ENCODE data around the gene L3MBTL4. TPM values are rescaled to one million over a fixed set of nuclear protein-coding genes. Genes with fewer than 3 reads are reported as not detected.

L3MBTL4 gene
- polyA plus RNA-seq, 1 of the 3 experiments (the other 2 are of a cell fraction), result 0.02 TPM

GRCh38 chr18:5961097-5961827, 453.4 kb downstream of the L3MBTL4 start (continued):
- TF ChIP-seq, protein P1, sequence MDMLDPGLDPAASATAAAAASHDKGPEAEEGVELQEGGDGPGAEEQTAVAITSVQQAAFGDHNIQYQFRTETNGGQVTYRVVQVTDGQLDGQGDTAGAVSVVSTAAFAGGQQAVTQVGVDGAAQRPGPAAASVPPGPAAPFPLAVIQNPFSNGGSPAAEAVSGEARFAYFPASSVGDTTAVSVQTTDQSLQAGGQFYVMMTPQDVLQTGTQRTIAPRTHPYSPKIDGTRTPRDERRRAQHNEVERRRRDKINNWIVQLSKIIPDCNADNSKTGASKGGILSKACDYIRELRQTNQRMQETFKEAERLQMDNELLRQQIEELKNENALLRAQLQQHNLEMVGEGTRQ (IDR thresholded peaks at IDR 0.05; ENCODE audit: borderline replicate concordance, low read depth, low read length), result no peak
- TF ChIP-seq MEF2A (IDR thresholded peaks at IDR 0.05; ENCODE audit: borderline replicate concordance, low read depth) (no peak), RXRA (IDR thresholded peaks at IDR 0.05; ENCODE audit: borderline replicate concordance, low read depth) (no peak), GATA2 (CRISPR knock-in tag; IDR thresholded peaks at IDR 0.05) (no peak), CHD2 (IDR thresholded peaks at IDR 0.05; ENCODE audit: low read length, partially characterized antibody) (no peak)

GRCh38 chr18:5958822-5959221, 455.9 kb downstream of the L3MBTL4 start:
- no peak overlapping the region for H3K27ac ChIP-seq (ENCODE audit: low read depth in 2 of 2, low read length in 1 of 2)
- no peak overlapping the region for H3K4me2 ChIP-seq
- H3K4me1 ChIP-seq (ENCODE audit: control insufficient read depth in 1 of 2, insufficient read depth in 2 of 2, low read depth in 1 of 2, low read length in 1 of 2), result peaks cover 0 to 14% of the 10 kb centered on the region in 2 experiments; a peak in 1 of 4 replicates
- ChIA-PET POLR2A (no interaction called here), CTCF (no interaction called here)
- no peaks in the 10 kb centered on the region for H3K36me3 ChIP-seq (replicated peaks in 1 of 2; ENCODE audit: control insufficient read depth in 1 of 2, insufficient read depth in 2 of 2, low read length in 1 of 2)
- no peaks in the 10 kb centered on the region for H3F3A ChIP-seq (replicated peaks; ENCODE audit: insufficient read depth)
- no peaks in the 10 kb centered on the region for H3K9me3 ChIP-seq
- H4K20me1 ChIP-seq (ENCODE audit: insufficient read depth), result no peaks in the 10 kb centered on the region
- no peaks in the 10 kb centered on the region for H3K27me3 ChIP-seq (ENCODE audit: insufficient read depth)
- no peak for TF ChIP-seq RCOR1 (IDR thresholded peaks at IDR 0.05; ENCODE audit: low read length)
- no peak for TF ChIP-seq RXRA (IDR thresholded peaks at IDR 0.05; ENCODE audit: borderline replicate concordance, low read depth)
- TF ChIP-seq GATA2 (CRISPR knock-in tag; IDR thresholded peaks at IDR 0.05), result no peak
- no peak for TF ChIP-seq TEAD4 (IDR thresholded peaks at IDR 0.05; ENCODE audit: borderline replicate concordance, insufficient read depth)
- TF ChIP-seq, protein P2, sequence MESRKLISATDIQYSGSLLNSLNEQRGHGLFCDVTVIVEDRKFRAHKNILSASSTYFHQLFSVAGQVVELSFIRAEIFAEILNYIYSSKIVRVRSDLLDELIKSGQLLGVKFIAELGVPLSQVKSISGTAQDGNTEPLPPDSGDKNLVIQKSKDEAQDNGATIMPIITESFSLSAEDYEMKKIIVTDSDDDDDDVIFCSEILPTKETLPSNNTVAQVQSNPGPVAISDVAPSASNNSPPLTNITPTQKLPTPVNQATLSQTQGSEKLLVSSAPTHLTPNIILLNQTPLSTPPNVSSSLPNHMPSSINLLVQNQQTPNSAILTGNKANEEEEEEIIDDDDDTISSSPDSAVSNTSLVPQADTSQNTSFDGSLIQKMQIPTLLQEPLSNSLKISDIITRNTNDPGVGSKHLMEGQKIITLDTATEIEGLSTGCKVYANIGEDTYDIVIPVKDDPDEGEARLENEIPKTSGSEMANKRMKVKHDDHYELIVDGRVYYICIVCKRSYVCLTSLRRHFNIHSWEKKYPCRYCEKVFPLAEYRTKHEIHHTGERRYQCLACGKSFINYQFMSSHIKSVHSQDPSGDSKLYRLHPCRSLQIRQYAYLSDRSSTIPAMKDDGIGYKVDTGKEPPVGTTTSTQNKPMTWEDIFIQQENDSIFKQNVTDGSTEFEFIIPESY (IDR thresholded peaks at IDR 0.05; ENCODE audit: borderline replicate concordance, low read depth), result no peak
- no peak for TF ChIP-seq JUND (IDR thresholded peaks at IDR 0.05)
- no peak for TF ChIP-seq POLR2AphosphoS5 (IDR thresholded peaks at IDR 0.05; ENCODE audit: low read depth, low read length)
- no peak for TF ChIP-seq TCF12 (IDR thresholded peaks at IDR 0.05)
- TF ChIP-seq MAX (IDR thresholded peaks at IDR 0.05; ENCODE audit: low read depth), result no peak
- TF ChIP-seq, protein P3, sequence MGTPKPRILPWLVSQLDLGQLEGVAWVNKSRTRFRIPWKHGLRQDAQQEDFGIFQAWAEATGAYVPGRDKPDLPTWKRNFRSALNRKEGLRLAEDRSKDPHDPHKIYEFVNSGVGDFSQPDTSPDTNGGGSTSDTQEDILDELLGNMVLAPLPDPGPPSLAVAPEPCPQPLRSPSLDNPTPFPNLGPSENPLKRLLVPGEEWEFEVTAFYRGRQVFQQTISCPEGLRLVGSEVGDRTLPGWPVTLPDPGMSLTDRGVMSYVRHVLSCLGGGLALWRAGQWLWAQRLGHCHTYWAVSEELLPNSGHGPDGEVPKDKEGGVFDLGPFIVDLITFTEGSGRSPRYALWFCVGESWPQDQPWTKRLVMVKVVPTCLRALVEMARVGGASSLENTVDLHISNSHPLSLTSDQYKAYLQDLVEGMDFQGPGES (IDR thresholded peaks at IDR 0.05; ENCODE audit: low read depth, low read length), result no peak
- TF ChIP-seq EP300 (IDR thresholded peaks at IDR 0.05; ENCODE audit: borderline replicate concordance in 1 of 2, low read depth in 1 of 2, low read length in 1 of 2), result no peak
- no peak for TF ChIP-seq FOXM1 (IDR thresholded peaks at IDR 0.05; ENCODE audit: low read depth)
- no peak for TF ChIP-seq YY1 (IDR thresholded peaks at IDR 0.05; ENCODE audit: low read depth)
- no peak for TF ChIP-seq SIN3A (IDR thresholded peaks at IDR 0.05; ENCODE audit: borderline replicate concordance, low read depth, low read length)
- TF ChIP-seq NRF1 (IDR thresholded peaks at IDR 0.05; ENCODE audit: low read depth, low read length), result no peak
- TF ChIP-seq EZH2phosphoT487 (IDR thresholded peaks at IDR 0.05; ENCODE audit: borderline replicate concordance, low read depth), result no peak
- TF ChIP-seq, protein P1 (IDR thresholded peaks at IDR 0.05; ENCODE audit: borderline replicate concordance, low read depth, low read length), result no peak
- no peak for TF ChIP-seq ELF1 (IDR thresholded peaks at IDR 0.05)
- no peak for TF ChIP-seq FOSL2 (IDR thresholded peaks at IDR 0.05; ENCODE audit: borderline replicate concordance, low read depth)
- H3K79me2 ChIP-seq (ENCODE audit: insufficient read depth), result no peaks in the 10 kb centered on the region
- WGBS (ENCODE audit: low lambda C conversion rate), result 32% methylated on average over 6 of the region's 6 CpGs
- no peak overlapping the region for H2AFZ ChIP-seq (ENCODE audit: low read depth)
- H3K9ac ChIP-seq, result no peak overlapping the region
- H3K9me2 ChIP-seq, result no peaks in the 10 kb centered on the region
- DNase-seq, result no peak
- no peak overlapping the region for H3K4me3 ChIP-seq (ENCODE audit: low read depth in 2 of 2, low read length in 1 of 2)

Measured in SK-N-SH (cell line).